ENCODE data around the gene SPON1. TPM values are rescaled to one million over a fixed set of nuclear protein-coding genes. Genes with fewer than 3 reads are reported as not detected.
A peak's percentile ranks its signal among the peaks of the same experiment; 100 is the strongest.

Gene SPON1
- total RNA-seq, 2 donors from 2014 or later, result 9.3 to 26.7 TPM

GRCh38 chr11:14189874-14190273, 227.4 kb downstream of the SPON1 start:
- TF ChIP-seq POLR2A (IDR thresholded peaks at IDR 0.05) (no peak), CTCF (IDR thresholded peaks at IDR 0.05) (no peak)
- peak; percentile 11 to 43 (median 25) for DNase-seq
- Histone ChIP-seq H3K4me3 (no peak overlapping the region), H3K36me3 (replicated peaks in 1 of 2; ENCODE audit: insufficient read depth in 1 of 2, low read depth in 2 of 2) (no peaks in the 10 kb centered on the region), H3K9me3 (no peaks in the 10 kb centered on the region), H3K27ac (no peak overlapping the region), H3K27me3 (no peaks in the 10 kb centered on the region), H3K4me1 (no peaks in the 10 kb centered on the region)
- intact Hi-C loops (cut with DNase I), result no loop called here
- WGBS, 2 donors, result 58 to 60% methylated on average over 3 of the region's 3 CpGs
- peak; percentile 60 for ATAC-seq

DNA sequence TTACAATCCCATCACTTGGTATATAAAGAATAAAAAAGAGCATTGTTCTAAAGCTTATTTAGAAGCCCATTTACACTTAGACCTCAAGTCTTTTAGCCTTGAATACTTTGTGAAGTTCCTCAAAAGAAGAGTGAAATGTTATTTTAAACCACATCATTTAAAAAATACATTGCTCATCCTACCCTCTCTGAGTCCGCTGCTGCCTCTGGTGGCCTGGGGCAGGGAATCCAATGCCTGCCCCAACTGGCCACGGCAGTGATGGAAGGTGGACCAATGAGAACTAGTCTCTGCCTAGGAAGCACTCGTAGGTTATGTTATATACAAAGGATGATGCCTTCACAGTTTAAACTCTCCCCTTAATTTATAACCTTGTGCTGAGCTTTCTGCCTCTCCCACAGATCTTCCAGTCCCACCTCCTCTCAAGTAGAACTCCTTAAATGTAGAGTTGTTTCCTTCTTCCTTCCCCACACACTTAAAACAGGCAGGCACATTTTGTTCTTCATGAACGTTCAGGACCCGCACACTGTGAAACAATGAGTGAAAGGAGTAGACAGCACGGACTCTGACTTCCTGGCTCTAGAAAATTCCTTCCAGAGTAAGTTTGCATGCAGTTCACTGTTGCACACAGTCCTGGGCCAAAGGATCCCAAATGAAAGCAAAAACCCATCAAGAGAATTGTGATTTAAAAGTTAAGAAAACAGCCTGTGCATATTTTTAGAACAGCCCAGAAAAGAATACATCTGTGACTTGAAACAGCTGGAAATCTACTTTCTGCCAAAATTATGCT, 228.7 kb downstream of the SPON1 start:
- Histone ChIP-seq H3K36me3 (replicated peaks in 1 of 2; ENCODE audit: insufficient read depth in 1 of 2, low read depth in 2 of 2) (no peaks in the 10 kb centered on the region), H3K4me3 (no peak overlapping the region), H3K27ac (no peak overlapping the region), H3K9me3 (no peaks in the 10 kb centered on the region), H3K4me1 (no peaks in the 10 kb centered on the region), H3K27me3 (no peaks in the 10 kb centered on the region)
- peak in 1 of 4 donors; percentile 2 for DNase-seq
- no peak for ATAC-seq
- intact Hi-C loops (cut with DNase I), result no loop called here
- TF ChIP-seq POLR2A (IDR thresholded peaks at IDR 0.05) (no peak), CTCF (IDR thresholded peaks at IDR 0.05) (no peak)
- WGBS, 2 donors, result 67 to 76% methylated on average over 6 of the region's 6 CpGs

GRCh38 chr11:14193644-14194043, 231.1 kb downstream of the SPON1 start:
- WGBS, 2 donors, result 34 to 43% methylated on average over 3 of the region's 3 CpGs
- no peak for TF ChIP-seq POLR2A (IDR thresholded peaks at IDR 0.05)
- no peak for TF ChIP-seq CTCF (IDR thresholded peaks at IDR 0.05)
- H3K4me1 ChIP-seq, result no peaks in the 10 kb centered on the region
- H3K4me3 ChIP-seq, result no peak overlapping the region
- H3K36me3 ChIP-seq (replicated peaks in 1 of 2; ENCODE audit: insufficient read depth in 1 of 2, low read depth in 2 of 2), result no peaks in the 10 kb centered on the region
- DNase-seq (no peak), ATAC-seq (no peak)
- intact Hi-C loops (cut with DNase I), result no loop called here
- no peak overlapping the region for H3K27ac ChIP-seq
- no peaks in the 10 kb centered on the region for H3K9me3 ChIP-seq
- no peaks in the 10 kb centered on the region for H3K27me3 ChIP-seq

- Histone ChIP-seq H3K4me3 (no peak overlapping the region), H3K9me3 (no peaks in the 10 kb centered on the region), H3K27ac (no peak overlapping the region), H3K4me1 (no peaks in the 10 kb centered on the region), H3K27me3 (no peaks in the 10 kb centered on the region), H3K36me3 (replicated peaks in 1 of 2; ENCODE audit: insufficient read depth in 1 of 2, low read depth in 2 of 2) (no peaks in the 10 kb centered on the region)
- no peak for TF ChIP-seq POLR2A (IDR thresholded peaks at IDR 0.05)
- TF ChIP-seq CTCF (IDR thresholded peaks at IDR 0.05), result no peak
- ATAC-seq (no peak), DNase-seq (no peak)
- 50 to 51% methylated on average over 15 of the region's 15 CpGs for WGBS, 2 donors
- intact Hi-C loops (cut with DNase I), result no loop called here
These were observed 240.0 kb downstream of the SPON1 start for GRCh38 chr11:14202251-14203196.
